Keratinocyte (primary cell): Measurements from ENCODE around the gene TMEM35A.

Source experiments
- CTCF ChIP-seq, 3 experiments: IDR thresholded peaks in 1 of 3; conservative IDR thresholded peaks in 1 of 3; optimal IDR thresholded peaks in 1 of 3; 2 replicates in 2 of 3; 3 replicates in 1 of 3; pipeline versions ENCODE3 to v1.5.1; 2011; ENCODE audit warnings: low read length in 3 of 3, mild to moderate bottlenecking in 3 of 3, moderate library complexity in 2 of 3, control low read depth in 1 of 3, inconsistent platforms in 1 of 3; ENCODE audit not compliant: insufficient read depth in 2 of 3; ENCODE audit errors: extremely low read depth in 1 of 3
- EZH2 ChIP-seq: IDR thresholded peaks from one replicate; pipeline ENCODE4 v1.6.1; 2012; ENCODE audit warnings: inconsistent platforms, mild to moderate bottlenecking, low read length, moderate library complexity

- no peak for TF ChIP-seq CTCF (optimal IDR thresholded peaks at IDR 0.05 in 1 of 3, IDR thresholded peaks at IDR 0.05 in 1 of 3, conservative IDR thresholded peaks at IDR 0.05 in 1 of 3; ENCODE audit: extremely low read depth in 1 of 3, insufficient read depth in 2 of 3, low read length in 3 of 3)
- TF ChIP-seq EZH2, result no peak
Observed at GRCh38 chrX:101051549-101052302, 27.0 kb upstream of the TMEM35A start, which contains the start of gene TRMT2B.
